B cell (primary cell): Measurements from ENCODE around the gene KNOP1. TPM values are rescaled to one million over a fixed set of nuclear protein-coding genes. Genes with fewer than 3 reads are reported as not detected.

Experiments used
- ATAC-seq: fragments of 200-7000 bp; cut with Tn5 transposase; one replicate; pipeline ENCODE4 v1.10.0; 2021; ENCODE audit warnings: low read depth, mild to moderate bottlenecking, moderate number of reproducible peaks, moderate library complexity
- CTCF ChIA-PET: fragments of 350-600 bp; sonication (Branson Sonifier 250); formaldehyde crosslinking; loops from one replicate; lab custom pipeline; 2021; ENCODE audit warnings: antibody characterized with exemption, inconsistent platforms; lab: Charles Lee
- POLR2A ChIA-PET: fragments of 350-600 bp; sonication (Branson Sonifier 250); formaldehyde crosslinking; loops from one replicate; lab custom pipeline; 2021; ENCODE audit warnings: antibody characterized with exemption; lab: Charles Lee
- DNase-seq: peaks from one replicate; pipeline ENCODE4 v3.0.0; 2013
- H2AFZ ChIP-seq: 2 replicates; pipeline ENCODE4 v1.6.1; 2012; ENCODE audit warnings: mild to moderate bottlenecking, low read depth, low read length; ENCODE audit not compliant: insufficient read depth, poor library complexity, severe bottlenecking
- H3K27ac ChIP-seq, 2 donors: 1 replicate in 1 of 2; 2 replicates in 1 of 2; pipeline ENCODE4 v1.5.1; 2012 to 2013; ENCODE audit warnings: low read length in 2 of 2, mild to moderate bottlenecking in 2 of 2, moderate library complexity in 1 of 2
- H3K27me3 ChIP-seq, 4 experiments: fragments of 200-600 bp in 1 of 4; sonication (generic) in 1 of 4; replicated peaks in 1 of 4; 1 replicate in 2 of 4; 2 replicates in 2 of 4; pipeline versions ENCODE4 v1.6.1 to v1.7.0; 2013 to 2016; ENCODE audit warnings: low read length in 3 of 4, mild to moderate bottlenecking in 2 of 4, mixed read lengths in 1 of 4, moderate library complexity in 1 of 4; ENCODE audit not compliant: insufficient read depth in 4 of 4, control insufficient read depth in 3 of 4; ENCODE audit errors: control extremely low read depth in 1 of 4
- H3K36me3 ChIP-seq, 2 experiments: replicated peaks in 1 of 2; 1 replicate in 1 of 2; 2 replicates in 1 of 2; pipeline versions ENCODE4 v1.6.1 to v1.7.1; 2013; ENCODE audit warnings: low read length in 1 of 2; ENCODE audit not compliant: insufficient read depth in 2 of 2, control insufficient read depth in 1 of 2; ENCODE audit errors: control extremely low read depth in 1 of 2, extremely low read depth in 1 of 2
- H3K4me1 ChIP-seq, 2 donors: fragments of 200-600 bp in 1 of 2; sonication (generic) in 1 of 2; 1 replicate in 1 of 2; 2 replicates in 1 of 2; pipeline versions ENCODE4 v1.5.1 to v1.6.1; 2013 to 2017; ENCODE audit warnings: low read length in 2 of 2; ENCODE audit not compliant: control insufficient read depth in 2 of 2, insufficient read depth in 2 of 2
- H3K4me2 ChIP-seq: replicated peaks from 2 replicates; pipeline ENCODE3; 2012; ENCODE audit warnings: mild to moderate bottlenecking, low read depth, low read length; ENCODE audit not compliant: poor library complexity, severe bottlenecking
- H3K4me3 ChIP-seq, 5 experiments: fragments of 200-600 bp in 1 of 5; sonication (generic) in 1 of 5; 1 replicate in 3 of 5; 2 replicates in 2 of 5; pipeline versions ENCODE4 v1.5.1 to v1.7.0; 2011 to 2016; ENCODE audit warnings: low read length in 4 of 5, mild to moderate bottlenecking in 4 of 5, low read depth in 2 of 5, control low read depth in 1 of 5, moderate library complexity in 1 of 5; ENCODE audit not compliant: insufficient read depth in 1 of 5; ENCODE audit errors: control extremely low read depth in 1 of 5, extremely low read depth in 1 of 5
- H3K79me2 ChIP-seq: fragments of 200-600 bp; sonication (generic); one replicate; pipeline ENCODE4 v1.6.0; 2016; ENCODE audit warnings: low read length; ENCODE audit not compliant: control insufficient read depth, insufficient read depth
- H3K9ac ChIP-seq: fragments of 200-600 bp; sonication (generic); 2 replicates; pipeline ENCODE4 v1.6.1; 2017; ENCODE audit warnings: mild to moderate bottlenecking, low read length, moderate library complexity
- H3K9me3 ChIP-seq, 3 donors: one replicate each; pipeline versions ENCODE4 v1.6.1 to v1.7.1; 2013; ENCODE audit warnings: low read length in 2 of 3; ENCODE audit not compliant: control insufficient read depth in 2 of 3, insufficient read depth in 1 of 3; ENCODE audit errors: control extremely low read depth in 1 of 3
- H4K20me1 ChIP-seq: 2 replicates; pipeline ENCODE4 v1.6.0; 2012; ENCODE audit warnings: mild to moderate bottlenecking, low read length; ENCODE audit not compliant: insufficient read depth, control insufficient read depth, poor library complexity, severe bottlenecking
- H3K27ac Mint-ChIP-seq: one replicate; pipeline ENCODE4 v1.8.0; 2021; ENCODE audit warnings: mixed read lengths
- H3K27me3 Mint-ChIP-seq: one replicate; pipeline ENCODE4 v1.8.0; 2021; ENCODE audit warnings: mixed read lengths
- H3K4me1 Mint-ChIP-seq: one replicate; pipeline ENCODE4 v1.8.0; 2021; ENCODE audit warnings: mixed read lengths
- H3K4me3 Mint-ChIP-seq: one replicate; pipeline ENCODE4 v1.8.0; 2021; ENCODE audit warnings: mixed read lengths
- H3K9me3 Mint-ChIP-seq: one replicate; pipeline ENCODE4 v1.8.0; 2022; ENCODE audit warnings: mixed read lengths; ENCODE audit not compliant: insufficient read depth
- CTCF ChIP-seq: fragments of 200-600 bp; IDR thresholded peaks from one replicate; pipeline ENCODE4 v1.8.0; 2022; ENCODE audit warnings: antibody characterized with exemption, mild to moderate bottlenecking
- EZH2 ChIP-seq: IDR thresholded peaks from 2 replicates; pipeline ENCODE4 v1.6.1; 2012; ENCODE audit warnings: borderline replicate concordance, low read depth, mild to moderate bottlenecking, moderate library complexity, low read length; ENCODE audit not compliant: insufficient read depth, poor library complexity, severe bottlenecking
- WGBS: methylation state at CpG from one replicate; pipeline ENCODE4 v1.1.5; 2013; ENCODE audit warnings: missing lambda C conversion rate; ENCODE audit not compliant: insufficient coverage; 5-methylcytosine and 5-hydroxymethylcytosine counted together
- intact Hi-C: fragments of 100-400 bp; cut with micrococcal nuclease; formaldehyde crosslinking; loops from one replicate; pipeline ENCODE4 v1.10.0; 2022
- polyA plus RNA-seq: library from polyadenylated mRNA; depleted of rRNA; stranded (reverse); fragments of >200 nt; gene quantifications from 2 replicates; pipeline ENCODE4 v1.2.3, GENCODE V29; 2012
- total RNA-seq, 2 donors: library from RNA; stranded (reverse); fragments of 120-200 nt in 1 of 2; gene quantifications; 1 replicate in 1 of 2; 2 replicates in 1 of 2; pipeline versions ENCODE4 v1.2.3 to v1.2.4, GENCODE V29; 2013 to 2022

Gene KNOP1
- total and polyA plus RNA-seq, 2 donors (not counting 1 experiment from before 2014, with no cell fraction given) = 1.6 to 16.9 TPM

GRCh38 chr16:19654147-19654546, 63.9 kb downstream of the KNOP1 start:
- peaks cover 11 to 25% of the 10 kb centered on the region in 2 experiments for H3K36me3 ChIP-seq
- no peaks in the 10 kb centered on the region for H3K9me3 Mint-ChIP-seq
- H3K9ac ChIP-seq = no peak overlapping the region
- ATAC-seq (no peak), DNase-seq (no peak)
- no peaks in the 10 kb centered on the region for H3K4me1 Mint-ChIP-seq
- no peak overlapping the region for H3K4me3 Mint-ChIP-seq
- ChIA-PET CTCF (no interaction called here), POLR2A (no interaction called here)
- intact Hi-C loops = no loop called here
- no peaks in the 10 kb centered on the region for H4K20me1 ChIP-seq
- H3K4me3 ChIP-seq = no peak overlapping the region
- H3K27me3 Mint-ChIP-seq = no peaks in the 10 kb centered on the region
- no peak overlapping the region for H3K27ac ChIP-seq
- 97% methylated on average over 5 of the region's 9 CpGs for WGBS
- H2AFZ ChIP-seq = no peak overlapping the region
- H3K79me2 ChIP-seq = no peaks in the 10 kb centered on the region
- TF ChIP-seq CTCF = no peak
- TF ChIP-seq EZH2 = no peak
- H3K4me2 ChIP-seq = no peak overlapping the region
- no peaks in the 10 kb centered on the region for H3K4me1 ChIP-seq
- H3K9me3 ChIP-seq = no peaks in the 10 kb centered on the region
- H3K27ac Mint-ChIP-seq = no peak overlapping the region
- no peaks in the 10 kb centered on the region for H3K27me3 ChIP-seq

Other genes starting within 250 kb of the KNOP1 start
- gene GDE1, start 196.1 kb downstream of the KNOP1 start, total RNA-seq = 24.1 and 25.3 TPM in 2 replicates
- gene GDE1, start 196.1 kb downstream of the KNOP1 start, polyA plus RNA-seq = 9.8 and 10.0 TPM in 2 replicates
- 23.2 and 23.6 TPM in 2 replicates for gene CCP110, start 194.3 kb downstream of the KNOP1 start, total RNA-seq
- 4.9 and 5.9 TPM in 2 replicates for gene CCP110, start 194.3 kb downstream of the KNOP1 start, polyA plus RNA-seq
- 62.1 and 63.6 TPM in 2 replicates for gene VPS35L, start 162.5 kb downstream of the KNOP1 start, total RNA-seq
- gene VPS35L, start 162.5 kb downstream of the KNOP1 start, polyA plus RNA-seq = 16.2 and 17.5 TPM in 2 replicates
- 3.0 and 4.3 TPM in 2 replicates for gene IQCK, start within 50 bp of the KNOP1 start, total RNA-seq
- gene IQCK, start within 50 bp of the KNOP1 start, polyA plus RNA-seq = 1.00 and 1.2 TPM in 2 replicates
- gene GPRC5B, start 166.6 kb upstream of the KNOP1 start, total RNA-seq = not detected in 2 replicates
- gene GPRC5B, start 166.6 kb upstream of the KNOP1 start, polyA plus RNA-seq = 0.06 TPM in 1 of 2 replicates, not detected in the other